IMR-90 (cell line): Measurements from ENCODE around the gene DNAJB8. TPM values are rescaled to one million over a fixed set of nuclear protein-coding genes. Genes with fewer than 3 reads are reported as not detected.
A peak's percentile ranks its signal among the peaks of the same experiment; 100 is the strongest.

Source experiments
- ATAC-seq: fragments of 200-7000 bp; cut with Tn5 transposase; 2 replicates; pipeline ENCODE4 v1.9.1; 2020; ENCODE audit warnings: low read depth, mild to moderate bottlenecking, moderate library complexity
- BruUV-seq: library from RNA; stranded (reverse); fragments of 400-500 nt; replicated peaks from 2 replicates; lab custom pipeline; 2021; lab: Mats Ljungman, UMichigan
- CTCF ChIA-PET: fragments of 300-600 bp; formaldehyde crosslinking; extraction: SDS; loops from one replicate; lab custom pipeline; 2021; ENCODE audit warnings: antibody characterized with exemption; lab: Yijun Ruan, JAX
- POLR2A ChIA-PET: fragments of 300-600 bp; sonication (Branson Sonifier 250); formaldehyde crosslinking; loops from one replicate; lab custom pipeline; 2022; ENCODE audit warnings: antibody characterized with exemption; ENCODE audit not compliant: unreplicated experiment; lab: Charles Lee
- DNase-seq: peaks from one replicate; pipeline ENCODE4 v3.0.0; 2013
- H2AFZ ChIP-seq: replicated peaks from 2 replicates; pipeline ENCODE3; 2013; ENCODE audit warnings: low read length, mild to moderate bottlenecking; ENCODE audit not compliant: poor library complexity
- H2AK5ac ChIP-seq: 2 replicates; pipeline ENCODE4 v1.6.1; 2013; ENCODE audit warnings: low read depth, low read length, inconsistent platforms
- H2AK9ac ChIP-seq: replicated peaks from 2 replicates; pipeline ENCODE3; 2013; ENCODE audit warnings: mild to moderate bottlenecking, low read depth, low read length, moderate library complexity; ENCODE audit not compliant: poor library complexity
- H2BK120ac ChIP-seq: 2 replicates; pipeline ENCODE4 v1.6.1; 2013; ENCODE audit warnings: low read depth, low read length, inconsistent platforms
- H2BK15ac ChIP-seq: 3 replicates; pipeline ENCODE4 v1.6.1; 2013; ENCODE audit warnings: low read depth, low read length, inconsistent platforms
- H2BK20ac ChIP-seq: 2 replicates; pipeline ENCODE4 v1.6.1; 2013; ENCODE audit warnings: low read depth, mild to moderate bottlenecking, inconsistent platforms, low read length, moderate library complexity
- H2BK5ac ChIP-seq: 2 replicates; pipeline ENCODE4 v1.6.1; 2013; ENCODE audit warnings: mild to moderate bottlenecking, low read depth, low read length, inconsistent platforms; ENCODE audit not compliant: poor library complexity, severe bottlenecking
- H3K14ac ChIP-seq: replicated peaks from 2 replicates; pipeline ENCODE4 v1.6.1; 2013; ENCODE audit warnings: low read depth, low read length, inconsistent platforms
- H3K18ac ChIP-seq: 2 replicates; pipeline ENCODE4 v1.6.1; 2013; ENCODE audit warnings: low read depth, low read length, control low read depth
- H3K23ac ChIP-seq: 2 replicates; pipeline ENCODE4 v1.6.1; 2013; ENCODE audit warnings: low read depth, low read length, inconsistent platforms
- H3K27ac ChIP-seq: 2 replicates; pipeline ENCODE4 v1.5.1; 2013; ENCODE audit warnings: mild to moderate bottlenecking, control low read depth, low read length; ENCODE audit not compliant: insufficient read depth
- H3K27me3 ChIP-seq: 2 replicates; pipeline ENCODE4 v1.6.1; 2013; ENCODE audit warnings: low read length; ENCODE audit not compliant: control insufficient read depth, insufficient read depth
- H3K36me3 ChIP-seq: 2 replicates; pipeline ENCODE4 v1.6.1; 2013; ENCODE audit warnings: low read length, mixed read lengths; ENCODE audit not compliant: control insufficient read depth, insufficient read depth
- H3K4ac ChIP-seq: 2 replicates; pipeline ENCODE4 v1.6.1; 2013; ENCODE audit warnings: low read depth, low read length, inconsistent platforms
- H3K4me1 ChIP-seq: 2 replicates; pipeline ENCODE4 v1.6.1; 2013; ENCODE audit warnings: low read length, mixed read lengths; ENCODE audit not compliant: control insufficient read depth, insufficient read depth
- H3K4me2 ChIP-seq: 2 replicates; pipeline ENCODE4 v1.6.1; 2013; ENCODE audit warnings: low read depth, mild to moderate bottlenecking, control low read depth, low read length, moderate library complexity
- H3K4me3 ChIP-seq: 2 replicates; pipeline ENCODE4 v1.5.1; 2013; ENCODE audit warnings: low read depth, mild to moderate bottlenecking, control low read depth, low read length, moderate library complexity; ENCODE audit not compliant: insufficient read depth
- H3K56ac ChIP-seq: 2 replicates; pipeline ENCODE4 v1.6.1; 2013; ENCODE audit warnings: low read length, inconsistent platforms; ENCODE audit not compliant: insufficient read depth; ENCODE audit errors: extremely low read depth
- H3K79me1 ChIP-seq, 2 experiments: 2 replicates each; pipeline ENCODE4 v1.6.1; 2013; ENCODE audit warnings: low read length in 2 of 2, inconsistent platforms in 1 of 2, low read depth in 1 of 2
- H3K9ac ChIP-seq: 2 replicates; pipeline ENCODE4 v1.6.1; 2013; ENCODE audit warnings: low read depth, low read length, control low read depth
- H3K9me1 ChIP-seq: 2 replicates; pipeline ENCODE4 v1.6.1; 2013; ENCODE audit warnings: low read length, inconsistent platforms; ENCODE audit not compliant: insufficient read depth
- H3K9me3 ChIP-seq: 2 replicates; pipeline ENCODE4 v1.6.1; 2013; ENCODE audit warnings: low read length; ENCODE audit not compliant: control insufficient read depth, insufficient read depth
- H4K20me1 ChIP-seq: 2 replicates; pipeline ENCODE4 v1.6.1; 2013; ENCODE audit warnings: low read length, inconsistent platforms; ENCODE audit not compliant: insufficient read depth
- H4K5ac ChIP-seq: 2 replicates; pipeline ENCODE4 v1.6.1; 2013; ENCODE audit warnings: mild to moderate bottlenecking, low read depth, low read length, control low read depth
- H4K8ac ChIP-seq, 2 experiments: 2 replicates each; pipeline ENCODE4 v1.6.1; 2013; ENCODE audit warnings: low read depth in 2 of 2, low read length in 2 of 2, control low read depth in 1 of 2, inconsistent platforms in 1 of 2
- H4K91ac ChIP-seq: 2 replicates; pipeline ENCODE4 v1.6.1; 2013; ENCODE audit warnings: low read depth, low read length, inconsistent platforms; ENCODE audit not compliant: insufficient read depth
- BHLHE40 ChIP-seq: fragments of 150-350 bp; IDR thresholded peaks from 2 replicates; pipeline ENCODE4 v1.6.1; 2016; ENCODE audit warnings: mild to moderate bottlenecking, low read depth, low read length
- CEBPB ChIP-seq: IDR thresholded peaks from 2 replicates; pipeline ENCODE4 v1.6.1; 2012; ENCODE audit warnings: low read depth, low read length, improper control_type of control experiment
- CHD1 ChIP-seq: IDR thresholded peaks from 2 replicates; pipeline ENCODE4 v1.6.1; 2012; ENCODE audit warnings: low read depth, low read length, improper control_type of control experiment
- CTCF ChIP-seq: conservative IDR thresholded peaks from 2 replicates; pipeline ENCODE4 v1.5.1; 2012; ENCODE audit warnings: mild to moderate bottlenecking, low read depth, low read length, improper control_type of control experiment
- FOS ChIP-seq: fragments of 150-350 bp; IDR thresholded peaks from 2 replicates; pipeline ENCODE4 v1.6.1; 2016; ENCODE audit warnings: low read depth, low read length
- MAFK ChIP-seq: IDR thresholded peaks from 2 replicates; pipeline ENCODE4 v1.6.1; 2012; ENCODE audit warnings: low read depth, low read length, improper control_type of control experiment
- MAZ ChIP-seq: IDR thresholded peaks from 2 replicates; pipeline ENCODE4 v1.6.1; 2012; ENCODE audit warnings: low read depth, mild to moderate bottlenecking, low read length, improper control_type of control experiment, moderate library complexity, borderline replicate concordance
- MXI1 ChIP-seq: IDR thresholded peaks from 2 replicates; pipeline ENCODE4 v1.6.1; 2012; ENCODE audit warnings: low read depth, mild to moderate bottlenecking, low read length, moderate library complexity, borderline replicate concordance
- POLR2A ChIP-seq: IDR thresholded peaks from 2 replicates; pipeline ENCODE4 v1.6.1; 2012; ENCODE audit warnings: mild to moderate bottlenecking, low read depth, low read length
- RAD21 ChIP-seq: IDR thresholded peaks from 2 replicates; pipeline ENCODE4 v1.6.1; 2012; ENCODE audit warnings: low read length, improper control_type of control experiment
- RFX5 ChIP-seq: IDR thresholded peaks from 2 replicates; pipeline ENCODE4 v1.8.0; 2012; ENCODE audit warnings: low read depth, mild to moderate bottlenecking, low read length, moderate library complexity
- SMC3 ChIP-seq: fragments of 150-350 bp; IDR thresholded peaks from 2 replicates; pipeline ENCODE4 v1.6.1; 2016; ENCODE audit warnings: low read depth, mild to moderate bottlenecking, antibody characterized with exemption, low read length, moderate library complexity
- WGBS, 2 experiments: methylation state at CpG; one replicate each; pipeline versions ENCODE4 v1.1.5 to v1.1.7; 2013; ENCODE audit warnings: missing lambda C conversion rate in 2 of 2; ENCODE audit not compliant: insufficient read length in 1 of 2; ENCODE audit errors: extremely low coverage in 2 of 2; 5-methylcytosine and 5-hydroxymethylcytosine counted together
- dilution Hi-C: fragments of 300-500 bp; cut with HindIII; formaldehyde crosslinking; loops from one replicate; pipeline ENCODE4 v1.14.3; 2018; ENCODE audit warnings: low sequenced_read_pairs; ENCODE audit not compliant: unreplicated experiment
- in situ Hi-C: fragments of 300-500 bp; cut with MboI; formaldehyde crosslinking; loops from 3 replicates; pipeline ENCODE4 v1.14.3; 2019; ENCODE audit warnings: low sequenced_read_pairs, inconsistent platforms, mixed read lengths
- intact Hi-C: fragments of 100-400 bp; cut with micrococcal nuclease; formaldehyde crosslinking; loops from 2 replicates; pipeline ENCODE4 v1.10.0; 2022
- polyA plus RNA-seq, 3 experiments: library from polyadenylated mRNA; depleted of rRNA; stranded (reverse); fragments of >200 nt; gene quantifications; 2 replicates each; pipeline ENCODE4 v1.2.3, GENCODE V29; 2012; ENCODE audit warnings: low replicate concordance in 1 of 3
- total RNA-seq: library from RNA; depleted of rRNA; stranded (reverse); fragments of >200 nt; gene quantifications from 2 replicates; pipeline ENCODE4 v1.2.3, GENCODE V29; 2012
- TF ChIP-seq, protein P1 (sequence below): fragments of 150-350 bp; IDR thresholded peaks from 2 replicates; pipeline ENCODE4 v1.6.1; 2017; ENCODE audit warnings: mild to moderate bottlenecking, antibody characterized with exemption, low read length, low read depth
- TF ChIP-seq, protein P2 (sequence below): fragments of 150-350 bp; IDR thresholded peaks from 2 replicates; pipeline ENCODE4 v1.6.1; 2016; ENCODE audit warnings: low read depth, mild to moderate bottlenecking, low read length, moderate library complexity, borderline replicate concordance

DNAJB8 gene
- total and polyA plus RNA-seq, 2 of the 4 experiments (the other 2 are of a cell fraction) = not detected

GRCh38 chr3:128483657-128484403 is 17.1 kb upstream of the DNAJB8 start:
- Histone ChIP-seq H3K79me1 (peaks cover 0 to 35% of the 10 kb centered on the region in 2 experiments), H4K5ac (peak overlapping the region; percentile 62), H3K14ac (peak overlapping the region; percentile 62; the same call in 1 of the 2 replicates), H2BK5ac (peak overlapping the region; percentile 82), H3K36me3 (peaks cover 21% of the 10 kb centered on the region), H3K4me2 (peak overlapping the region; percentile 67), H3K23ac (peak overlapping the region; percentile 41), H3K9me3 (no peaks in the 10 kb centered on the region), H2AK5ac (peak overlapping the region; percentile 43), H3K4me3 (no peak overlapping the region), H3K9me1 (peaks cover 3% of the 10 kb centered on the region; the same call in 1 of the 2 replicates), H3K56ac (peak overlapping the region; percentile 74; the same call in 1 of the 2 replicates), H3K4ac (peak overlapping the region; percentile 87), H3K4me1 (peaks cover 27% of the 10 kb centered on the region), H2AFZ (peak overlapping the region; percentile 84), H2BK15ac (peak overlapping the region; percentile 23; the same call in 2 of the 3 replicates), H4K8ac (peak overlapping the region; percentile 76 to 81; a peak in 3 of 4 replicates), H3K27me3 (no peaks in the 10 kb centered on the region), H3K27ac (peak overlapping the region; percentile 83), H2AK9ac (peak overlapping the region; percentile 96), H4K91ac (peak overlapping the region; percentile 75), H3K9ac (peak overlapping the region; percentile 64), H4K20me1 (peaks cover 7% of the 10 kb centered on the region; the same call in 1 of the 2 replicates), H3K18ac (peak overlapping the region; percentile 52), H2BK120ac (peak overlapping the region; percentile 58), H2BK20ac (no peak overlapping the region; the same call in 1 of the 2 replicates)
- BruUV-seq = no TSS peak
- intact Hi-C loops (loop anchor here (5.0 kb wide), 1 partner anchor 407 kb away; no protein-coding TSS in a partner anchor), dilution Hi-C loops (no loop called here), in situ Hi-C loops (loop anchor here (10.0 kb wide), 1 partner anchor 389 kb away; no protein-coding TSS in a partner anchor)
- ChIA-PET POLR2A (no interaction called here), CTCF (interaction anchor here (1.1 to 1.5 kb wide), 3 partner anchors 14 to 100 kb away, joined by 3 to 4 read pairs (median 4); no protein-coding TSS in a partner anchor)
- ATAC-seq (no peak), DNase-seq (no peak)
- 21% methylated on average over 8 of the region's 26 CpGs; no CpG with 5 or more reads in 1 of the 2 experiments for WGBS, 2 experiments
- no peak for TF ChIP-seq MXI1
- TF ChIP-seq CEBPB = no peak
- no peak for TF ChIP-seq BHLHE40
- TF ChIP-seq, protein P1, sequence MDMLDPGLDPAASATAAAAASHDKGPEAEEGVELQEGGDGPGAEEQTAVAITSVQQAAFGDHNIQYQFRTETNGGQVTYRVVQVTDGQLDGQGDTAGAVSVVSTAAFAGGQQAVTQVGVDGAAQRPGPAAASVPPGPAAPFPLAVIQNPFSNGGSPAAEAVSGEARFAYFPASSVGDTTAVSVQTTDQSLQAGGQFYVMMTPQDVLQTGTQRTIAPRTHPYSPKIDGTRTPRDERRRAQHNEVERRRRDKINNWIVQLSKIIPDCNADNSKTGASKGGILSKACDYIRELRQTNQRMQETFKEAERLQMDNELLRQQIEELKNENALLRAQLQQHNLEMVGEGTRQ = no peak
- no peak for TF ChIP-seq RAD21
- no peak for TF ChIP-seq CHD1
- TF ChIP-seq CTCF = no peak
- TF ChIP-seq POLR2A = no peak
- no peak for TF ChIP-seq SMC3
- TF ChIP-seq FOS = no peak
- TF ChIP-seq RFX5 = no peak
- no peak for TF ChIP-seq MAFK
- TF ChIP-seq MAZ = no peak
- TF ChIP-seq, protein P2, sequence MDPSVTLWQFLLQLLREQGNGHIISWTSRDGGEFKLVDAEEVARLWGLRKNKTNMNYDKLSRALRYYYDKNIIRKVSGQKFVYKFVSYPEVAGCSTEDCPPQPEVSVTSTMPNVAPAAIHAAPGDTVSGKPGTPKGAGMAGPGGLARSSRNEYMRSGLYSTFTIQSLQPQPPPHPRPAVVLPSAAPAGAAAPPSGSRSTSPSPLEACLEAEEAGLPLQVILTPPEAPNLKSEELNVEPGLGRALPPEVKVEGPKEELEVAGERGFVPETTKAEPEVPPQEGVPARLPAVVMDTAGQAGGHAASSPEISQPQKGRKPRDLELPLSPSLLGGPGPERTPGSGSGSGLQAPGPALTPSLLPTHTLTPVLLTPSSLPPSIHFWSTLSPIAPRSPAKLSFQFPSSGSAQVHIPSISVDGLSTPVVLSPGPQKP = no peak
